ENCODE measurements around the gene ADAMTS19.

ADAMTS19 gene

GRCh38 chr5:129770024-129770820 lies 310.1 kb downstream of the ADAMTS19 start:
- DNase-seq, result no peak

GRCh38 chr5:129771058-129771838 lies 311.1 kb downstream of the ADAMTS19 start:
- DNase-seq, result peak in 1 of 2 experiments; percentile 6

- no peak for DNase-seq
Observed at GRCh38 chr5:129773376-129773775, 313.3 kb downstream of the ADAMTS19 start.

GRCh38 chr5:129781594-129781993 lies 321.5 kb downstream of the ADAMTS19 start:
- DNase-seq, result no peak
